DMS 273 (cell line): Measurements from ENCODE around the gene PDZK1IP1.
"Not testable (repeated sequence)": the region's sequence is repeated elsewhere in the genome, so short reads cannot be mapped to it uniquely, and the experiment has no call there.

Experiments used
- DNase-seq: peaks from one replicate; lab custom pipeline; 2025; ENCODE audit not compliant: unreplicated experiment; lab: John Stamatoyannopoulos, UW

The PDZK1IP1 gene

DNA sequence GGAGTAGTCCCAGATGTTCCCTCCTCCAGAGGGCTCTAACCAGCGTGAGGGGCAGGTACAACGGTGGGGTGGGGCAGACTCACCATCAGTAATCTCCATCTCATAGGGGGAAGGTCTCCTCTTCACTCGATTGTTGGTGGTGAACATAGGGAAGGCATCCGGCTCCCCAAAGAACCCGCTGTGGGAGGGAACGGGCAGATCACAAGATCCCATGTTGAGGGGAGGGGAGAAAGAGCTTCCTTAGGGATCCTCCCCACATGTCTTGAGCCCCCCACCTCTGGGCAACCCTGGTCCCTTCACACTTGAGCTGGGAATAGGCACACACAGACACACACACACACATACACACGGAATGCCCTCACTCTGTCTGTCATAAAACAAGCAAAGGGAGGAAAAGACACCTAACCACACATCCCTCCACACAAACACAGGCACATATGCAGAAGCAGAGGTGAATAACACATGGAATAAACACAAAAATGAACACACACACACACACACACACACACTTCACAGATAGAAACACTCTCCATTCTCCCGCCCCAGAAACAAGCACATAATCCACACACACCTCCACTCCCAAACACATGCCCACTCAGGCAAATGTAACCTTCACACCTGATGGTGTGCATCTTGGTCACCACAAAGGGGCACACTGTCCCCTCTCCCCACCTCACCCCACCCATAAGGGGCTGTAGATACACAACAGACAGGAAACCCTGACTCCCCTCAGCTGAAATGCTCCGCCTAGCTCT is 34.3 kb upstream of the PDZK1IP1 start:
- no peak for DNase-seq

DNA sequence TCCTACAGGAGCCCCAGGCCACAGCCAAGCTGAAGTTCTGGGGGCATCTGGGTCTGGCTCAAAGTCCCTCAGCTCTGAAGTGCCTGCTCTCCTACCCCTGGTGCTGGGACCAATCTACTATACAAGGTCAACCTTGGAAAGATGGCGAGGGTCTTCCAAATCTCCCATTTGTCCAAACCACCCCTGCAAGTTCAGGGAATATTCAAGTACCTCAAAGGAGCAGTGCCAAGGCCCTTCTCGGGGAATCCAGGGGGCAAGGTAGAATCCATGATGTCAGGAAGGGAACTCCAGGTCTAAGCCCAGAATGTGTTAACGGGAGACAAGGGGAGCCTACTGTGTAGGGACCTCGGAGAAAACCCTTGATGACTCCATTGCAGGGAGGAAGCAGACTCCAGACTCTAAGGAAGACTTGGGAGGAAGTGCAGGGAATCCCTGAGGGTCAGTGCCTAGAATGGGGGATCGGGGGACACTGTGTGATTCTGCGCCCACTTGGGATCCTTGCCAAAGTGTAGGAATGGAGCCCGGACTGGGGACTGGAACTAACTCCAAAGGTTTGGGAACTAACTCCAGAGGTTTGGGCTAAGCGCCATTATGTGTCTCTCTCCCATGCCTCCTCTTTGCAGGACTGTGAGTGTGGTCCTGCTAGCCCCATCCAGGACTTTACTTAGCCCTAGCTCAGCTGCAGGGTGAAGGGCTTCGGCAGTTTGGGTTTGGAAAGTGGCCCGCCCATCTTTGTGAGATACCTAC is 33.5 kb upstream of the PDZK1IP1 start:
- DNase-seq: no peak

DNA sequence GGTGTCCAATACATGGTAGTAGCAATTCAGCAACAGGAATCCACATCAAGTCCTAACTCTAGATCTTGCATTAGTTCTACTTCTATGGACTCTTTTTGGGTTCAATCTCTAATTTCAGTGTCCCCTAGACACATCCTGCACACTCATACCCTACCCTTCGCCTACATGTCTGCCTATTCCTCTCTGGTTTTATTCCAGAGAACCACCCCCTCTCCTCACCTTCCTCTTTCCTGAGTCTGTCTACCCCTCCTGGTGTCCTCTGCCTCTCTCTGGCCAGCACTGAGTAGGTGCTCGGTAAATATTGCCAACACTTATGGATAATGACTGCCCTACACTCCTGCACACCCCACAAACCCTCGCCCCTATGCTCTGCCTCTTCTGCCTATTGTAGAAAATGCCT is 32.6 kb upstream of the PDZK1IP1 start:
- no peak for DNase-seq

DNA sequence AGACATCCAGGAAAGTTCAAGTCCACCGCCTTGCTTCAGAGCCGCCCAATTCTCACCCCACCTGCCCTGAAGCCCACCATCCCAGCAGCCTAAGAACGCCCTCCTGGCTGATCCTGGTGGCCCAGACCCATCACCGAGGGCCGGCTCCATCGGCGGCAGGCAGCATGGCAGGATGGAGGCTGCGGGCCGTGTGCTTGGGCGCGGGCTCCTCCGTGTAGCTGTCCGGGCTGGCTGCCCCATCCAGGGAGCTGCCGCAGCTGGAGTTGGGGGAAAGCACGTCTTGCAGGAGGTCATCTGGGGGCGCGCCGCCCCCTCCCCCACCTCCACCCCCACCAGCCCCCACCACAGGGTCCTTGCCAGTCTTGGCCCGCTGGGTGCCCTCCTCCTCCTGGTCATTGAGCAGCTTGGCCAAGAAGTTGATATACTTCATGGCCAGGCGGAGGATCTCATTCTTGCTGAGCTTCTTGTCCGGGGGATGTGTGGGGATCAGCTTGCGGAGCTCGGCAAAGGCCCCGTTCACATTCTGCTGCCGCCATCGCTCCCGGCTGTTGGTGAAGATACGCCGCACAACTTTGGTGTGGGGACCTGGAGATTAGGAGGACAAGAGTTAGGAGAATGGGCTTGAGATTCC is 29.9 kb upstream of the PDZK1IP1 start:
- no peak for DNase-seq

DNA sequence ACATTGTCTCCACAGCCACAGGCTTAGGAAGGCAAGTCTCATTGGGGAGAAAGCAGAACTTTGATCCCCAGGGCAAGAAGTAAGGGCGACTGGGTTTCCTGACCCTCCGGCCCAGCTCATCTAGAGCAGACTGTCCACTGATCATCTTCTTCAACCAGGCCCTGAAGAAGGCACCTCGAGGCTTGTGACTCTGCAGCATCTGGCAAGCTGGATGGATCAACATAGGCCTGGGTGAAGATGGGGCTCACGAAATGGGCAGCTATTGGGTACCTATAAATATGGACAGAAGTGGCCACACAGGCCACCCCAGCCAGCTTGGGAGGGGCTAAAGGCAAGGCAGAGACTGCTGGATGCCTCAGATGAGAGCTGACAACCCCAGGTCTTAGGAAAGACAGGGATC is 29.2 kb upstream of the PDZK1IP1 start:
- no peak for DNase-seq

DNA sequence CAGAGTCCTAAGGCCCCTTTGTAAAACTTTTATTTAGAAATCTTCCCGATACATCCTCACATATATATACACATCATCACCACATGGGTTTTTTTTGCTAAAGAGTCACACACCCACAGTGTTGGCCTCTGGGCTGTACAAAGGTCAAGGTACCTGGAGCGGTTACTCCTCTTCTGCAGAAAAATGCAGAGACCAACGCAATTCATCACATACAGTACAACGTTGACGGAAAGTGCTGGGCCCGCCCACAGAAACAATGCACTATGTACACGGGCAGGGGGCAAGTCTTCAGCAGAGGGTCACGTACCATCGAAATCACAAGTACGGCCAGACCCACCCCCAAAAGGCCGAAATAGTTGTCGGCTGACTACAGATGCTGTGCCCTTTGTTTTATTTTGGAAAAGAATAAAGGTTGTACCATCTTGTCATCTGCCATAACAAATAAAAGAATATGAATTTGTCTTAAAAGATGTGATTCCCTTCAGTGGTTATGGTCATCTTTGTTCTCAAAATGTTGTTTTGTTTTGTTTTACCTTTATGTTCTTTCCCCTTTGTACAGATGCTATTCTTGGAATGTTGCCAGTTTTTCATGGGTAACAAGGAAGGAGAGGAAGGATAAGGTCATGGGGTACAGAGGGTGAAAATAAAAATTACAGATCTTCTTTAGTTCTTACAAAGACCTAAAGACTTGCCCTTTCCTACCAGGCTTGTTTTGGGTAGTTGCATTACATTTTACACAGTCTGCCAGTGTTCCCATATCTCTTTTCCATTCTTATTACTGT is 26.6 kb upstream of the PDZK1IP1 start:
- DNase-seq: peak; percentile 29

DNA sequence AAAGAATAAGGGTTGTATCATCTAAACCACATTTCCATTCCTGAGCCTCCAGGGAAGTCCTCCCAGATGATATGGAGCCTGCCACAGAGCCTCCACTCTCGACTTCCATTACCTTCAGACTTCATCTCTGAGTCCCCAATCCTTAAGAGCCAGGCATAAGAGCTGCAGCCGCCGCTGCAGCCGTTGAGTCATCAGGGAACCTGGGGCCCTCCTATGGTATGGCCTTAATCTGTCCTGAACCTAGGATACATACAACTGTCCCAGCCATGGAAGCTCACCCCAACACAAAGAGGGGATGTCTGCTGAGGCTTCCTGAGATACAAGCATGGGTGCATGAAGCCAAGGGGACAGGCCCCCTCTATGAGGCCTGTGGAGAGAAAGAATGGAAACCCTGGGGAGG is 25.9 kb upstream of the PDZK1IP1 start:
- no peak for DNase-seq

DNA sequence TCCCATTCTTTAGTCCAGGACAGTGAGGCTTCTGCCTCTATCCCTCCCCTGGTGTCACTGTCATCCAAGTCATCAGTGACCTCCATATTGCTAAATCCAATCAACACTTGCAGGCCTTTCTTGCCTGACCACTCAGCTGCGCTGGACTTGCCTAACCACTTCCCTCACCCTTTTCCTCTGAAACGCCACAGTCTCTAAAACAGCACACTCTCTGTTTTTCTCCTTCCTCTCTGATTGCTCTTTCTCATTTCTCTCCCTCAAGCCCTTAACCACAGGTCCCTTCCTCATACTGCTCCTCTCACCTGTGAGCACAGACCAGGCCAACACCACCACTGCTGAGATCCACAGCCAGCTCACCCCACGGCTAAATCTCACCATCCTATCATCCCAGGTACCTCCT is 24.7 kb upstream of the PDZK1IP1 start:
- DNase-seq: no peak

DNA sequence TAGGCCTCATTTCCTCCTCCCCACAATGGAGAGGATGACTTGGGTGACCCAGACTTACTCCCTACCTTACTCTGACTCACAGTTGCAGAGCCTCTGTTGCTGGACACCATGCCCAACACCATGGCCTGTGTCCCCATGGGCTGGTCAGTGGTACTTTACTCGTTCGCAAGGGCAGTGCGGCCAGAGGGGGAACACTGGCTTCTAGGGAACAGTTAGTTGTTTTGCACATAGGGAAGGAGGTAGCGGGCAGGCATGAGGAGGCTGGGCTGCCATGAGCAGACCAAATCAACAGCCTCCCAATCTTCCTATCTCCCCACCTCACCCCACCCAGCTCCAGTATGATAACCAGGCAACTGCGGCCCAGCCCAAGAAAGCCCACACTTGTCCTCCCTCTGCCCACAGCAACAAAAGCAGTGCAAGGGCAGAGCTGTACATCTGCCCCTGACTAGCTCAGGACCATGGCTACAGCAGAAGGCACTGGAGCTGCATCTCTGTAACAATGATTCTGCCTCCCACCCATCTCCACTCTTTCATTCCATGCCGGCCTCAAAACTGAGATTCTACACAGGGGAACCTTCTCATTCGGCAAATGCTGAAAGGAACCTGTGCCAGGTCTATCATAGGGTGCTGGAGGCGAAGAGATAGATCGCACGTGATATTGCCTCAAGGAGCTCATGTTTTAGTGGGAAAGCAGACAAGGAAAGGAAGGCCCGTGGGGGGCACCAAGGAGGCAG is 23.6 kb upstream of the PDZK1IP1 start:
- DNase-seq: no peak

DNA sequence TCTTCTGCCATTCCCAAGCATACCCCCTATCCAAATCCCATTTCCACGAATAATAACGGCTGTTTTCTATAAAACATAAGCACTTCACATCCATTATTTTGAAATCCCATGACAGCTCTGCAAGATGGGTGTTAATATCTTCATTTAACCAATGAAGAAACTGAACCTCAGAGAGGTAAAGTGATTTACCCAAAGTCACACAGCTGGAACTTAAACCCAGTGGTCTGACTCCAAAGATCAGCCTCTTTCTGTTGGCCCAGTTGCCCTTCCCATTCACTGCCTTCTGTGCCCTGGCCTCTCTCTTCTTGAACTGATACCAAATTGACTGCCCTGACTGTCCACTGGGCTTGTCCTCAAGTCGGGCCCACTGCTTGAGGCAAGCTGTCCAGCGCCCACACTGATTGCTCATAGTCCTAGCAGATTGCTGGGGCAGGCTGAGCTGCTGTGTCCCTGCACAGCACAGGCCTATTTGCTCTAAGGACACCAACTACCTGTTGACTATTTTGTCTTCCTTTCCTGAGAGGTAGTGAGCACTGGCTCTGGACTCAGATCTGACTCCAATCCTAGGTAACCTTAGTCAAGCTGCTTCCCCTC is 22.9 kb upstream of the PDZK1IP1 start:
- DNase-seq: no peak

DNA sequence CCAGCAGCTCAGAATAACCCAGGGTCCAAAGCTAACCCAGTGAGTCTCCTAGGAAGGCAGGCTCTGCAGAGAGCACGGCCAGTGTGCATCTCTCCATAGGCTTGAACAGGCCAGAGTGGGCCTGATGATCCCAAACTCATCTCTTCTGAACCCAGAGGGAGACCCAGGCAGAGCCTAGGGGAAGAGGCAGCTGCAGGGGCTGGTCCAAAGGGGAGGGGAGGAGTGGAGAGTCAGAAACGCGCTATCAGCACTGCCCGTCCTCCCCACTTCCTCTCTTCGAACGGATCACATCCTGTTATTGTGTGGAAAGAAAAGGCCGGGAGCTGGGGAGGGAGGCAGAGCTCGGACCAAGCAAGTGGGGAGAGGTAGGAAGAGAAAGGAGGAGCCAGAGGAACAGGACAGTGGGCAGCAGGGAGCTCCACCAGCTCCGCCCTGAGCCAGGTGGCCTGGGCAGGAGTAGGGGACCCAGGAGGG is 22.0 kb upstream of the PDZK1IP1 start:
- DNase-seq: no peak

DNA sequence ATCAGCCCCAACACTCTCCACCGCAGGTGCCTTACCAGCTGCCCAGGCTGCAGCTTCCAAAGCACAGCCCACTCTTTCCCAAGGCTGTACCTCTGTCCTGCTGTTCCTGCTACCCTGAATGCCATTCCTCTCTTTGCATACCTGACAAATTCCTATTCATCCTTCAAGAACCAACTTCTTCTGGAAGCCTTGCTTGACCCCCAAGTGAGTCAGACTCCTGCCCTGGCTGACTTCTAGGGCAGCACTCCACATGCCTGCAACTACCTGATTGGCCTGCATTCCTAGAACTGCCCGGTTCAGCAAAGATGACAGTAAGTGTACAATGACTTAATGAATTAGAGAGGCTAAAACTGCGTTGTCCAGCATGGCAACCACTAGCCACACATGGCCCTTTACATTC is 20.8 kb upstream of the PDZK1IP1 start:
- no peak for DNase-seq

DNA sequence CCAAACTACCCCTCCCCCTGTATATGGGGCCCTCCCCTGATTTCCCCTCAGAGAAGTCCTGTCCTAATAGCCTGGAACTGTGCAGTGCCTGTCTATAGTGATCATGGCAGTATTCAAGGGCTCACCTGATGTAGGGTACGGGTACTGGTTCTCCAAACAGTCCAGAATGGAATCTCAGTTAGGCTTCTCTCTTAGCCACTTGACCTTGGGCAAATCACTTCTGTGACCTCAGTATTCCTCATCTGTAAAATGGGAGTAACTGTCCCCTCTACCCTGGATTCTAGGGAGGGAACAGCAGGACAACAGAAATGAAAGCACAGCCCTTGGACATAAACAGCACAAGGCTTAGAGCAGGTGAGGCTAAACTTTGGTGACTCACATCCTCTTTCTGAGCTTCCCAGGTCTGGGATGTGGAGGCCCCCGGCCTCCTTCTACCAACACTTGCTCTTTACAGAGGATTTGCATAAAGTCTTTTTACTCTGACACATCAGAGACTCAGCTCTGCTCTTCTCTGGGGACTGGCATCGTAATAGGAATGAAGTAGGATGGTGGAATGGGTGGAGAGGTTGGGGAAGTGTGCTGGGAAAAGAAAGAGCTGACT is 20.0 kb upstream of the PDZK1IP1 start:
- DNase-seq: no peak

DNA sequence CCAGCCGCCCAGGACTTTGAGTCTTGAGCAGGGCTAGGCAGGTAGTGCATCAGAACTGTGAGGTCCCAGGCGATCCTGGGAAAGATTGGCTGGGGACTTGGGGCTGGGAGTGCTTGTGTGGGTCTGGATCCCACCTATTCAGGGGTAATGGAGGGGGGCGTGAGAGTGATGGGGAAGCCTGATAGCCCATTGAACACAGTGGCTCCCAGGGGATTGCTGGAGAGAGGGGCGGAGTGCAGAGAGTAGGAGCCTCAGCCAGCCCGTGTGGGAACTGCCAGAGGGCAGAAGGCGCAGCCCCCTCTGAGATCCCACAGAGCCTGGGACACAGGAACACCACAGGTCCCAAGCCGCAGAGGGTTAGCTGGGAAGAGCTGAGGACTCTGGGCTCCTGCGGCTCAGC is 19.3 kb upstream of the PDZK1IP1 start:
- no peak for DNase-seq

DNA sequence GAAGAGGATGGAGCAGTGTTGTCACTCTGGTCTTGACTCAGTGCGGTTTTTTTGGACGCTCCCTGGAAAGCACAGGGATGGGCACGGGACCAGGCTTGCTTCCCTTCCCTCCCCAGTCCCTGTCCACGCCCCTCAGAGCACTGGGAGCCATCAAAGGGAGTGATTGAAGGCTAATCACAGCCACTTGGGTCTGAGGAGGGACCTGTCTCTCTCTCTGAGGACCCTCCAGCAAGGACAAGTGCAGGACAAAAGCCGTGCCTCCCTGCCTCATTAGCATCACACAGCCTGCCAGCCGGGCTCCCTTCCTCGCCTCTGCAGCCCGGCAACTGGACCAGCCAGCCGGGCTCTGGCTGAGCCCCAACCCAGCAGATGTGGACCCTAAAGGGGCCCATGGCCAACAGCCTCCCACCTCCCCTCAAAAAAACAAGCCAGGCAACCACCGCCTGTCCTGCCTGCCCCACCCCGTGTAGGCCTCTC is 18.6 kb upstream of the PDZK1IP1 start:
- no peak for DNase-seq

DNA sequence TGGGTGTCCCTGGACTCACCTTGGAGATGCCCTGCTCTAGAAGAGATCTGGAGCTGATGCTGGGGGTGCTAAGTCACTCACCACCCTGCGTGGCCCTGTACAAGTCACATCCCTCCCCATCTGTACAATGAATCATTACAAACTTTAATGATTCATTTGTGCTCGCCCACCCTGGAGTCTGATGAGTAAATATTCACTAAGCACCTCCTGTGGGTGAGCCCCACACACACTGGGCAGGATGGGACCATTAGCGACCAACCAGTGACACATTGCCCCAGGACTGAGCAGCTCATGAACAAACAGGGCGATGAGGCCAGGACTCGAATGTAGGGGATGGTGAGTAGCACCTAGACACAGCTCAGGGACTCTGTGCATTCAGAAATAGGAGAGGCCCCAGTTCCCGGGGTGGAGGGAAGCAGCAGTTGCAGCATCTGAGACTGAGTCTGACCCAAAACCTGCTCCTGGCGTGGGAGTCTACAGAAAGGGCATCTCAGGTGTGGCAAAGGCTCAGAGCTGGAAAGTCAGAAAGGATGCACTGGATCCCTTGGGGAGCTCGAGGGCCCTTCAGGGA is 18.1 kb upstream of the PDZK1IP1 start:
- DNase-seq: no peak

DNA sequence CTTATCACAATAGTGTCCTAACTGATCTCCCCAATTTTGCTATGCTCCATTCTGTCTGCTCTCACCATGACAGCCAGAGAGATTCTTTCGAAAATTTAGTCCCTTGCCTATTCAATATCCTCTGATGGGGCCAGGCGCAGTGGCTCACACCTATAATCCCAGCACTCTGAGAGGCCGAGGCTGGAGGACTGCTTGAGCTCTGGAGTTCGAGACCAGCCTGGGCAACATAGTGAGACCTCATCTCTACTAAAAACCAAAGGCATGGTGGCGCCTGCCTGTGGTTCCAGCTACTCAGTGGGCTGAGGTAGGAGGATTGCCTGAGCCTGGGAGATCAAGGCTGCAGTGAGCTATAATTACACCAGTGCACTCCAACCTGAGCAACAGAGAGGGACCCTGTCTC is 16.1 kb upstream of the PDZK1IP1 start:
- DNase-seq: no peak

DNA sequence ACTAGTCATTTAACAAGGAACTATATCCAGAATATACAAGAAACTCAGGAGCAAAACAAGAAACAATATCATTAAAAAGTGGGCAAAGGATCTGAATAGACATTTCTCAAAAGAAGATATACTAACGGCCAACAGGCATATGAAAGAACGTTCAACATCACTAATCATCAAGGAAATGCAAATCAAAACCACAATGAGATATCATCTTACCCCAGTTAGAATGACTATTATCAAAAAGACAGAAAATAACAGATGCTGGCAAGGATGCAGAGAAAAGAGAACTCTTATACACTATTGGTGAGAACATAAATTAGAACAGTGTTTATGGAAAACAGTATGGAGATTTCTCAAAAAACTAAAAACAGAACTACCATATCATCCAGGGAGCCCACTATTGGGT is 13.7 kb upstream of the PDZK1IP1 start:
- not testable (repeated sequence) for DNase-seq

DNA sequence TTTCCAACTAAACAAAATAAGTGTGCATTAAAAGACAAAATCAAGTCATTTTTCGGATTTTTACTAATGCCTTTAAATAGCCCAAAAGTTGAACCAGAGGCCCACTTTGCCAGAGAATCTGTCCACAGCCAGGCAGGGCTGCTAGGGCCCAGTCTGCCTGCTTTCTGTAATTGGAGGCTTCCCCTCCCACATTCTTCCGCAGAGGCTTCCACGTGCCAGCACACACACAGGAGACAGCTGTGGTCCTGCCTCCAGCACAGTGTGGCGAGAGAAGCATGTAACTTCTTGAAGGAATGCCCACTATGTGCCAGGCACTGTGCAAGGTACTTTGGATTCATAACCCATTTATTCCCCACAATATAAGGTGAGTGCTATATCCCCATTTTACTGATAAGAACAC is 11.3 kb upstream of the PDZK1IP1 start:
- DNase-seq: peak; percentile 51
